K562 (cell line): ENCODE data around the gene HLF. TPM values are rescaled to one million over a fixed set of nuclear protein-coding genes. Genes with fewer than 3 reads are reported as not detected.

Experiments used
- ATF7 ChIP-seq: fragments of 450-650 bp; IDR thresholded peaks from 2 replicates; pipeline ENCODE4 v1.7.1; 2014; ENCODE audit warnings: mild to moderate bottlenecking, moderate library complexity
- CBX3 ChIP-seq, 2 experiments: IDR thresholded peaks; 1 replicate in 1 of 2; 2 replicates in 1 of 2; pipeline ENCODE4 v1.6.1; 2012; ENCODE audit warnings: inconsistent platforms in 2 of 2, low read length in 2 of 2, borderline replicate concordance in 1 of 2, control low read depth in 1 of 2
- CGGBP1 ChIP-seq: fragments of 250-450 bp; sonication (Bioruptor Pico); IDR thresholded peaks from 2 replicates; pipeline ENCODE4 v1.9.0; 2021; ENCODE audit warnings: mild to moderate bottlenecking
- CUX1 ChIP-seq: fragments of 200-800 bp; sonication (Bioruptor generic); IDR thresholded peaks from 2 replicates; pipeline ENCODE4 v1.6.1; 2016; ENCODE audit warnings: missing genetic modification characterization, missing compliant biosample characterization
- FIP1L1 ChIP-seq: fragments of 200-400 bp; formaldehyde crosslinking; IDR thresholded peaks from 2 replicates; pipeline ENCODE4 v1.6.1; 2018; ENCODE audit warnings: mild to moderate bottlenecking, low read depth, low read length; ENCODE audit not compliant: poor library complexity, severe bottlenecking
- FOXK2 ChIP-seq, 2 experiments: fragments of 450-650 bp; IDR thresholded peaks in 1 of 2; conservative IDR thresholded peaks in 1 of 2; 2 replicates each; pipeline ENCODE4 v1.6.1; 2016; ENCODE audit warnings: low read depth in 2 of 2, mild to moderate bottlenecking in 1 of 2
- FOXP1 ChIP-seq: sonication (generic); formaldehyde crosslinking; IDR thresholded peaks from 2 replicates; pipeline ENCODE4 v1.8.0; 2022; ENCODE audit warnings: mild to moderate bottlenecking, missing genetic modification reagents
- KLF1 ChIP-seq: fragments of 450-650 bp; IDR thresholded peaks from 2 replicates; pipeline ENCODE4 v1.6.1; 2016; ENCODE audit warnings: missing genetic modification characterization, missing compliant biosample characterization
- NCOR1 ChIP-seq: fragments of 450-650 bp; IDR thresholded peaks from 2 replicates; pipeline ENCODE4 v1.6.1; 2016; ENCODE audit warnings: mild to moderate bottlenecking, moderate library complexity
- PHB2 ChIP-seq: fragments of 450-650 bp; IDR thresholded peaks from 2 replicates; pipeline ENCODE4 v1.6.1; 2017; ENCODE audit warnings: low read depth
- RAD21 ChIP-seq, 2 experiments: fragments of 250-450 bp in 1 of 2; fragments of 450-650 bp in 1 of 2; sonication (Bioruptor Pico) in 1 of 2; formaldehyde crosslinking in 1 of 2; IDR thresholded peaks in 1 of 2; conservative IDR thresholded peaks in 1 of 2; 2 replicates each; pipeline versions ENCODE4 v1.4.0 to v1.8.0; 2020 to 2022; ENCODE audit warnings: mild to moderate bottlenecking in 2 of 2, moderate library complexity in 1 of 2
- SLC30A9 ChIP-seq: fragments of 250-450 bp; sonication (Bioruptor Pico); IDR thresholded peaks from 2 replicates; pipeline ENCODE4 v1.8.0; 2022; ENCODE audit warnings: mild to moderate bottlenecking, moderate library complexity
- XRCC5 ChIP-seq: fragments of 200-400 bp; formaldehyde crosslinking; IDR thresholded peaks from 2 replicates; pipeline ENCODE4 v1.6.1; 2017; ENCODE audit warnings: low read depth, mild to moderate bottlenecking, low read length
- polyA plus RNA-seq, 8 experiments: library from polyadenylated mRNA; depleted of rRNA in 4 of 8; stranded (reverse) in 5 of 8; unstranded in 3 of 8; fragments of >200 nt; fragmentation: Nextera tagmentation in 2 of 8; fragmentation: Illumina TruSeq in 1 of 8; extraction: Ambion mirVana in 2 of 8; extraction: Trizol in 1 of 8; gene quantifications; 2 replicates each; pipeline versions ENCODE4 v1.2.1 to v1.2.3, GENCODE V29; 2011 to 2014; ENCODE audit warnings: inconsistent platforms in 1 of 8, missing spikeins in 1 of 8
- total RNA-seq, 7 experiments: library from RNA; depleted of rRNA in 6 of 7; stranded (reverse); fragments of >200 nt in 6 of 7; fragmentation: Illumina TruSeq in 2 of 7; extraction: Trizol in 2 of 7; gene quantifications; 2 replicates each; pipeline versions ENCODE4 v1.2.1 to v1.2.3, GENCODE V29; 2011 to 2021; ENCODE audit warnings: low replicate concordance in 1 of 7
- TF ChIP-seq, protein P1 (sequence below): fragments of 250-450 bp; sonication (Bioruptor Pico); IDR thresholded peaks from 2 replicates; pipeline ENCODE4 v1.5.0; 2021; ENCODE audit warnings: mild to moderate bottlenecking, moderate library complexity
- TF ChIP-seq, protein P2 (sequence below): sonication (generic); formaldehyde crosslinking; IDR thresholded peaks from 2 replicates; pipeline ENCODE4 v1.8.1; 2023; ENCODE audit warnings: mild to moderate bottlenecking, missing genetic modification reagents

The HLF gene
- total and polyA plus RNA-seq, 9 of the 15 experiments (the other 6 are each of a cell fraction or from before 2014, with no cell fraction given): 0.03 to 0.24 (median 0.09) TPM

GRCh38 chr17:55303701-55304145, 39.0 kb downstream of the HLF start (continued):
- TF ChIP-seq, protein P1, sequence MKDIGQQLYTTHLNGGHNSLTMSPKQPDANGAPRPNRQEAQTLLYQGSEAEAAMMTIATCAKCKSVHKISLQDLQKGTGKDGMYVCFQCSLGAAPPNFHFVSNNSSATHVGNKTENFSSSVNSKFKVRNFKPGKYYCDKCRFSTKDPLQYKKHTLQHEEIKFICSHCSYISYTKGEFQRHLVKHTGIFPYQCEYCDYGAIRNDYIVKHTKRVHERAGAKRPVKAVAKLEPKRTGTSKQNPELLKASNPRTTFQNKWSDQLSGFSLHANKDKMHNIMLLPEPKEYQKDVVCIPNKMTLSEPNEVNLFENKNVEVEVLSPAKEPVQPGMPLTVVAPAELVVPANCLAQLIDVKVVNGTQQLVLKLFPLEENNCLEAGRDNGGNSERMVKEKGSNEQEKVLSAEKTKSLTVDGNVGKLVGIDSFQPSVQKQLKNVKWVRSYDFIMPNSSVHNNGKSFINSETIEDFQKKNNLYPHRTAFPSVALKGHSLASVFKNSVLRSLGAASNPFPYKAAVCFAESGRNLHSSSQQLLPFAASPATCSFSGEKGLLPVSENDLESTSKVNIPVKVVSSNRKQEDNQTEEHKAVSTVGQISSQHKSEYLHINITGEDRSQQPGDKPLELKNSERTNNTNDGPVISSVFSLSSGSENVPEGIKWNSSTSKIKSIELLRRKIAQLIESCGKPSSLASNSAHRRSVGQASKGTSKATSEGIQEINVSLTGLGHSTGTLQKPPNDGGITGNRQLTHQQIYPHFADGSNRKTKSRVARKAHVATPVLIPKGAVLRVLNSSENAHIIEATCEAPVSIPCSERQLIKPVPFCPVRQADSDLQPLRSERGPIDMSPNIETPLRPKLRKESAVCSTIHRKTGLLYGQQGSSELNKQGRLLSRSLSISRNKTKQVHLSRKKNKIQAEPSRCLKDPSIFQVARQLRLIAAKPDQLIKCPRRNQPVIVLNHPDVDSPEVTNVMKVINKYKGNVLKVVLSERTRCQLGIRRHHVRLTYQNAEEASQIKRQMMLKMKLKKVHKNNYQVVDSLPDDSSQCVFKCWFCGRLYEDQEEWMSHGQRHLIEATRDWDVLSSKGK (CRISPR knock-in tag): no peak
- TF ChIP-seq RAD21 (CRISPR knock-in tag; conservative IDR thresholded peaks at IDR 0.05 in 1 of 2, IDR thresholded peaks at IDR 0.05 in 1 of 2): peak; percentile 51 to 55
- TF ChIP-seq ATF7: peak; percentile 50; the same call in 1 of the 2 replicates
- TF ChIP-seq, protein P2, sequence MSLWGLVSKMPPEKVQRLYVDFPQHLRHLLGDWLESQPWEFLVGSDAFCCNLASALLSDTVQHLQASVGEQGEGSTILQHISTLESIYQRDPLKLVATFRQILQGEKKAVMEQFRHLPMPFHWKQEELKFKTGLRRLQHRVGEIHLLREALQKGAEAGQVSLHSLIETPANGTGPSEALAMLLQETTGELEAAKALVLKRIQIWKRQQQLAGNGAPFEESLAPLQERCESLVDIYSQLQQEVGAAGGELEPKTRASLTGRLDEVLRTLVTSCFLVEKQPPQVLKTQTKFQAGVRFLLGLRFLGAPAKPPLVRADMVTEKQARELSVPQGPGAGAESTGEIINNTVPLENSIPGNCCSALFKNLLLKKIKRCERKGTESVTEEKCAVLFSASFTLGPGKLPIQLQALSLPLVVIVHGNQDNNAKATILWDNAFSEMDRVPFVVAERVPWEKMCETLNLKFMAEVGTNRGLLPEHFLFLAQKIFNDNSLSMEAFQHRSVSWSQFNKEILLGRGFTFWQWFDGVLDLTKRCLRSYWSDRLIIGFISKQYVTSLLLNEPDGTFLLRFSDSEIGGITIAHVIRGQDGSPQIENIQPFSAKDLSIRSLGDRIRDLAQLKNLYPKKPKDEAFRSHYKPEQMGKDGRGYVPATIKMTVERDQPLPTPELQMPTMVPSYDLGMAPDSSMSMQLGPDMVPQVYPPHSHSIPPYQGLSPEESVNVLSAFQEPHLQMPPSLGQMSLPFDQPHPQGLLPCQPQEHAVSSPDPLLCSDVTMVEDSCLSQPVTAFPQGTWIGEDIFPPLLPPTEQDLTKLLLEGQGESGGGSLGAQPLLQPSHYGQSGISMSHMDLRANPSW: no peak
- no peak for TF ChIP-seq NCOR1
- no peak for TF ChIP-seq KLF1
- no peak for TF ChIP-seq CBX3 (IDR thresholded peaks at IDR 0.05; ENCODE audit: borderline replicate concordance in 1 of 2, low read length in 2 of 2)
- no peak for TF ChIP-seq SLC30A9 (CRISPR knock-in tag)
- no peak for TF ChIP-seq FIP1L1
- no peak for TF ChIP-seq CGGBP1 (CRISPR knock-in tag)
- no peak for TF ChIP-seq FOXK2 (conservative IDR thresholded peaks at IDR 0.05 in 1 of 2, IDR thresholded peaks at IDR 0.05 in 1 of 2; ENCODE audit: low read depth in 2 of 2)
- no peak for TF ChIP-seq FOXP1 (CRISPR knock-in tag)
- no peak for TF ChIP-seq PHB2
- 0 out of 2 replicates have a peak, but pooled peaks have one; percentile 49 for TF ChIP-seq CUX1
- TF ChIP-seq XRCC5: no peak
